OCI-LY1 (cell line): ENCODE measurements around the gene CD248.

ENCODE experiments used
- H2AFZ ChIP-seq: fragments of 200-600 bp; sonication (generic), shearing (Covaris generic); 2 replicates; pipeline ENCODE4 v1.6.0; 2014; ENCODE audit warnings: antibody characterized with exemption, mild to moderate bottlenecking, low read length
- H3F3A ChIP-seq: fragments of 200-600 bp; sonication (generic), shearing (Covaris generic); 2 replicates; pipeline ENCODE4 v1.6.0; 2014; ENCODE audit warnings: mild to moderate bottlenecking, antibody characterized with exemption, low read length, moderate library complexity; ENCODE audit not compliant: insufficient read depth
- H3K27ac ChIP-seq: fragments of 200-600 bp; sonication (generic); 2 replicates; pipeline ENCODE4 v1.5.1; 2014; ENCODE audit warnings: low read length, mixed run types, mild to moderate bottlenecking, low read depth; ENCODE audit not compliant: poor library complexity, severe bottlenecking
- H3K27me3 ChIP-seq: fragments of 200-600 bp; sonication (generic); 2 replicates; pipeline ENCODE4 v1.6.0; 2014; ENCODE audit warnings: antibody characterized with exemption, mild to moderate bottlenecking, low read length, moderate library complexity; ENCODE audit not compliant: insufficient read depth
- H3K36me3 ChIP-seq: fragments of 200-600 bp; sonication (generic); 2 replicates; pipeline ENCODE4 v1.6.1; 2014; ENCODE audit warnings: mild to moderate bottlenecking, antibody characterized with exemption, low read length, moderate library complexity, mixed read lengths; ENCODE audit not compliant: insufficient read depth
- H3K4me1 ChIP-seq: fragments of 200-600 bp; sonication (generic); 2 replicates; pipeline ENCODE4 v1.5.1; 2014; ENCODE audit warnings: mild to moderate bottlenecking, low read length, moderate library complexity; ENCODE audit not compliant: insufficient read depth, severe bottlenecking
- H3K4me2 ChIP-seq: fragments of 200-600 bp; sonication (generic), shearing (Covaris generic); 2 replicates; pipeline ENCODE4 v1.6.1; 2014; ENCODE audit warnings: low read length
- H3K4me3 ChIP-seq: fragments of 200-600 bp; sonication (generic); 2 replicates; pipeline ENCODE4 v1.5.1; 2014; ENCODE audit warnings: low read length, low read depth, mild to moderate bottlenecking, mixed read lengths; ENCODE audit not compliant: poor library complexity, severe bottlenecking
- H3K79me2 ChIP-seq: fragments of 200-600 bp; shearing (Covaris generic); 2 replicates; pipeline ENCODE4 v1.6.1; 2016; ENCODE audit warnings: mixed run types, low read length, mixed read lengths; ENCODE audit not compliant: insufficient read depth
- H3K9ac ChIP-seq: fragments of 200-600 bp; sonication (generic), shearing (Covaris generic); 2 replicates; pipeline ENCODE4 v1.6.1; 2014; ENCODE audit warnings: mild to moderate bottlenecking, low read length, mixed read lengths
- H3K9me2 ChIP-seq: fragments of 200-600 bp; sonication (generic), shearing (Covaris generic); 2 replicates; pipeline ENCODE4 v1.6.1; 2014; ENCODE audit warnings: low read depth, mild to moderate bottlenecking, low read length, mixed read lengths
- H3K9me3 ChIP-seq: fragments of 200-600 bp; shearing (Covaris generic); 2 replicates; pipeline ENCODE4 v1.6.1; 2014; ENCODE audit warnings: low read length, mixed read lengths
- H4K20me1 ChIP-seq: fragments of 200-600 bp; sonication (generic), shearing (Covaris generic); 2 replicates; pipeline ENCODE4 v1.6.0; 2016; ENCODE audit warnings: mild to moderate bottlenecking, low read length; ENCODE audit not compliant: insufficient read depth
- CTCF ChIP-seq: fragments of 200-600 bp; sonication (generic), shearing (Covaris generic); IDR thresholded peaks from 2 replicates; pipeline ENCODE4 v1.5.1; 2017; ENCODE audit warnings: mild to moderate bottlenecking, antibody characterized with exemption, low read length, moderate library complexity, mixed read lengths
- EZH2 ChIP-seq: fragments of 200-600 bp; sonication (generic), shearing (Covaris generic); IDR thresholded peaks from 2 replicates; pipeline ENCODE4 v1.8.0; 2017; ENCODE audit warnings: borderline replicate concordance, mixed run types, mild to moderate bottlenecking, antibody characterized with exemption, low read length, moderate library complexity, mixed read lengths

Gene CD248

GRCh38 chr11:66287211-66287888 lies 29.5 kb downstream of the CD248 start:
- no peak overlapping the region; the same call in 1 of the 2 replicates for H3K9ac ChIP-seq
- no peaks in the 10 kb centered on the region for H3K36me3 ChIP-seq
- H3F3A ChIP-seq = no peaks in the 10 kb centered on the region
- no peaks in the 10 kb centered on the region for H3K27me3 ChIP-seq
- peak overlapping the region; percentile 71 for H3K4me3 ChIP-seq
- H3K9me2 ChIP-seq = no peaks in the 10 kb centered on the region
- H2AFZ ChIP-seq = no peak overlapping the region
- no peaks in the 10 kb centered on the region for H3K9me3 ChIP-seq
- H4K20me1 ChIP-seq = no peaks in the 10 kb centered on the region
- H3K4me1 ChIP-seq = peaks cover 28% of the 10 kb centered on the region
- H3K4me2 ChIP-seq = peak overlapping the region; percentile 92
- H3K27ac ChIP-seq = no peak overlapping the region
- no peaks in the 10 kb centered on the region for H3K79me2 ChIP-seq
- TF ChIP-seq EZH2 = no peak
- no peak for TF ChIP-seq CTCF

GRCh38 chr11:66286699-66287098 lies 30.1 kb downstream of the CD248 start:
- Histone ChIP-seq H3K4me1 (peaks cover 34% of the 10 kb centered on the region), H3F3A (no peaks in the 10 kb centered on the region), H3K9me2 (no peaks in the 10 kb centered on the region), H3K27me3 (no peaks in the 10 kb centered on the region), H3K27ac (no peak overlapping the region), H3K79me2 (no peaks in the 10 kb centered on the region), H3K9me3 (no peaks in the 10 kb centered on the region), H3K9ac (no peak overlapping the region), H3K4me3 (no peak overlapping the region), H3K4me2 (no peak overlapping the region), H3K36me3 (no peaks in the 10 kb centered on the region), H4K20me1 (no peaks in the 10 kb centered on the region), H2AFZ (no peak overlapping the region)
- TF ChIP-seq EZH2 (no peak), CTCF (no peak)

GRCh38 chr11:66285250-66285947 lies 31.4 kb downstream of the CD248 start:
- Histone ChIP-seq H2AFZ (no peak overlapping the region), H3K27ac (no peak overlapping the region), H3F3A (0 out of 2 replicates have a peak, but pooled peaks cover 5% of the 10 kb centered on the region), H3K4me3 (no peak overlapping the region), H3K9me3 (no peaks in the 10 kb centered on the region), H3K9me2 (no peaks in the 10 kb centered on the region), H3K79me2 (no peaks in the 10 kb centered on the region), H3K4me2 (no peak overlapping the region), H3K4me1 (peaks cover 34% of the 10 kb centered on the region), H3K27me3 (no peaks in the 10 kb centered on the region), H3K9ac (no peak overlapping the region), H4K20me1 (no peaks in the 10 kb centered on the region), H3K36me3 (no peaks in the 10 kb centered on the region)
- TF ChIP-seq CTCF = no peak
- no peak for TF ChIP-seq EZH2
